Measurements from ENCODE around the gene GLYR1. TPM values are rescaled to one million over a fixed set of nuclear protein-coding genes. Genes with fewer than 3 reads are reported as not detected.
A peak's percentile ranks its signal among the peaks of the same experiment; 100 is the strongest.

GLYR1 gene
- total RNA-seq, 1 experiment from 2014 or later: 117 TPM

DNA sequence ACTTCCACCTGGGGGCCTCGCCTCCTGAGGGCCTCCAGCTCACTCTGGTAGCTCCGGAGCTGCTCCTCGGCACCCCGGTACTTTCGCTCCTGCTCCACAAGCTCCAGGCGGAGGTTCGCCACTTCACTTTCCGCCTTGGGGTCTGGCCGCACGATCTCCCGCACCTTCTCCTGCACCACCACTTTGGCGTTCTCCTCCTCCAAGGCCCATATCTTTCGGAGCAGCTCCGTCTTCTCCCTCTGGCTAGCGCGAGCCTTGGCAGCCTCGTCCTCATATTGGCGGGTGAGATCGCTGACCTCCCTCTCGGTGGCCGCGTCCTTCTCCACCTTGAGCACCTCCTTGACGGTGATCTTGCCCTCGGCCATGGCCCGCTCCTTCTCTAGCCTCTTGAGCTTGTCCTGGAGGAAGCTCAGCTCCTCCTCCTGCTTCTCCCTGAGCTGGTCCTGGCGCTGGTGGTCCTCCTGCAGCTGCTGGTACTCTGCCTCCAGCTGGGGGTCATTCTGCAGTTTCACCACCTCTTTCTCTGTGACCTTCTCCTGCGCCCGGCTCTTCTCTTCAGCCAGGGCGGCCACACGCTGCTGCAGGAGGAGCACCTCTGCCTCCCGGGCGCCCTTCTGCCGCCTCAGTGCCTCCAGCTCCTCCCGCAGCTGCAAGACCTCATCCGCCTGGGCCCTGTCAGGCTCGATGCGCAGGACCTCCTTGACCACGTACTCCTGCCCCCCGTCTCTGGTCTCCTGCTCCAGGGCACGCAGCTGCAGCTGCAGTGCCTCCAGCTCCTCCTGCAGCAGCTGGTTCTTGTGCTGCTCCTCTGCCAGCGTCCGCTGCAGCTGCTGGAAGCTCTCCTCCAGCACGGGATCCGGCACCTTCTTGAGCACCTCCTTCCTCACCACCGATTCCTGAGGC lies 38.1 kb upstream of the GLYR1 start:
- no peak for DNase-seq
- intact Hi-C loops (cut with micrococcal nuclease; ENCODE audit: unreplicated experiment): no loop called here
- Mint-ChIP-seq H3K27ac (ENCODE audit: unreplicated experiment) (peak overlapping the region; percentile 43), H3K36me3 (ENCODE audit: insufficient read depth, unreplicated experiment) (peaks cover 95% of the 10 kb centered on the region), H3K9me3 (ENCODE audit: unreplicated experiment) (no peaks in the 10 kb centered on the region), H3K27me3 (ENCODE audit: insufficient read depth, unreplicated experiment) (no peaks in the 10 kb centered on the region), H3K4me3 (ENCODE audit: unreplicated experiment) (peak overlapping the region; percentile 31), H3K4me1 (ENCODE audit: low read depth, unreplicated experiment) (no peaks in the 10 kb centered on the region)
- no peaks in the 10 kb centered on the region for H3K27me3 ChIP-seq (replicated peaks; ENCODE audit: control insufficient read depth, insufficient read depth, low read length)
- H3K4me1 ChIP-seq: no peaks in the 10 kb centered on the region
- ChIA-PET CTCF (interaction anchor here (0.9 kb wide), 1 partner anchor 50 kb away, joined by 3 read pairs; no protein-coding TSS in a partner anchor), POLR2A (no interaction called here)
- TF ChIP-seq, protein P1, sequence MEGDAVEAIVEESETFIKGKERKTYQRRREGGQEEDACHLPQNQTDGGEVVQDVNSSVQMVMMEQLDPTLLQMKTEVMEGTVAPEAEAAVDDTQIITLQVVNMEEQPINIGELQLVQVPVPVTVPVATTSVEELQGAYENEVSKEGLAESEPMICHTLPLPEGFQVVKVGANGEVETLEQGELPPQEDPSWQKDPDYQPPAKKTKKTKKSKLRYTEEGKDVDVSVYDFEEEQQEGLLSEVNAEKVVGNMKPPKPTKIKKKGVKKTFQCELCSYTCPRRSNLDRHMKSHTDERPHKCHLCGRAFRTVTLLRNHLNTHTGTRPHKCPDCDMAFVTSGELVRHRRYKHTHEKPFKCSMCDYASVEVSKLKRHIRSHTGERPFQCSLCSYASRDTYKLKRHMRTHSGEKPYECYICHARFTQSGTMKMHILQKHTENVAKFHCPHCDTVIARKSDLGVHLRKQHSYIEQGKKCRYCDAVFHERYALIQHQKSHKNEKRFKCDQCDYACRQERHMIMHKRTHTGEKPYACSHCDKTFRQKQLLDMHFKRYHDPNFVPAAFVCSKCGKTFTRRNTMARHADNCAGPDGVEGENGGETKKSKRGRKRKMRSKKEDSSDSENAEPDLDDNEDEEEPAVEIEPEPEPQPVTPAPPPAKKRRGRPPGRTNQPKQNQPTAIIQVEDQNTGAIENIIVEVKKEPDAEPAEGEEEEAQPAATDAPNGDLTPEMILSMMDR (IDR thresholded peaks at IDR 0.05; ENCODE audit: insufficient read depth in 1 of 2, low read depth in 1 of 2, low read length in 1 of 2, severe bottlenecking in 1 of 2, unreplicated experiment in 1 of 2): no peak
- no peaks in the 10 kb centered on the region; the same call in 1 of the 2 replicates for H3K36me3 ChIP-seq (ENCODE audit: control insufficient read depth, insufficient read depth, low read length)
- H3K4me3 ChIP-seq (ENCODE audit: low read depth, low read length): no peak overlapping the region
- no TSS peak for BruUV-seq (replicated peaks)
- no peaks in the 10 kb centered on the region for H3K9me3 ChIP-seq

DNA sequence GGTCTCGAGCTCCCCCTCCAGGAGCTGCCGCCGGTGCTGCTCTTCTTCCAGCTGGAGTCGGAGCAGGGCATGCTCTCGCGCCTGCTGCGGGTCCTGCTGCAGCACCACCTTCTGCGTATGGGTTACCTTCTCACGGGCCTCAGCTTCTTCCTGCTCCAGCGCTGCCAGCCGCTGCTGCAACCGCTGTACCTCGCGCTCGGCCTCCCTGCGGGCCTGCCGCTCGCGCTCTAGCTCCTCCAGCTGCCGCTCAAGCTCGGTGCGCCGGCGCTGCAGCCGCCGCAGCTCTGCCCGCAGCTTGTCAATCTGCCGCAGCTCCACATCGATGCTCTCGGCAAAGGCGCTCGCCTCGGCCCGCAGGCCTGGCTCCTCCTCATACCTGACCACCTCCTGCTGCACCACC lies 37.1 kb upstream of the GLYR1 start:
- intact Hi-C loops (cut with micrococcal nuclease; ENCODE audit: unreplicated experiment): no loop called here
- ChIA-PET CTCF (interaction anchor here (0.9 kb wide), 1 partner anchor 51 kb away, joined by 3 read pairs; no protein-coding TSS in a partner anchor), POLR2A (no interaction called here)
- TF ChIP-seq, protein P1 (IDR thresholded peaks at IDR 0.05; ENCODE audit: insufficient read depth in 1 of 2, low read depth in 1 of 2, low read length in 1 of 2, severe bottlenecking in 1 of 2, unreplicated experiment in 1 of 2): no peak
- H3K4me3 Mint-ChIP-seq (ENCODE audit: unreplicated experiment): peak overlapping the region; percentile 31
- H3K27me3 Mint-ChIP-seq (ENCODE audit: insufficient read depth, unreplicated experiment): no peaks in the 10 kb centered on the region
- no peak for DNase-seq
- H3K4me3 ChIP-seq (ENCODE audit: low read depth, low read length): no peak overlapping the region
- peak overlapping the region; percentile 43 for H3K27ac Mint-ChIP-seq (ENCODE audit: unreplicated experiment)
- no peaks in the 10 kb centered on the region for H3K9me3 Mint-ChIP-seq (ENCODE audit: unreplicated experiment)
- no peaks in the 10 kb centered on the region for H3K27me3 ChIP-seq (replicated peaks; ENCODE audit: control insufficient read depth, insufficient read depth, low read length)
- no peaks in the 10 kb centered on the region for H3K4me1 Mint-ChIP-seq (ENCODE audit: low read depth, unreplicated experiment)
- no TSS peak for BruUV-seq (replicated peaks)
- H3K9me3 ChIP-seq: no peaks in the 10 kb centered on the region
- no peaks in the 10 kb centered on the region for H3K4me1 ChIP-seq
- peaks cover 99% of the 10 kb centered on the region for H3K36me3 Mint-ChIP-seq (ENCODE audit: insufficient read depth, unreplicated experiment)
- no peaks in the 10 kb centered on the region; the same call in 1 of the 2 replicates for H3K36me3 ChIP-seq (ENCODE audit: control insufficient read depth, insufficient read depth, low read length)

DNA sequence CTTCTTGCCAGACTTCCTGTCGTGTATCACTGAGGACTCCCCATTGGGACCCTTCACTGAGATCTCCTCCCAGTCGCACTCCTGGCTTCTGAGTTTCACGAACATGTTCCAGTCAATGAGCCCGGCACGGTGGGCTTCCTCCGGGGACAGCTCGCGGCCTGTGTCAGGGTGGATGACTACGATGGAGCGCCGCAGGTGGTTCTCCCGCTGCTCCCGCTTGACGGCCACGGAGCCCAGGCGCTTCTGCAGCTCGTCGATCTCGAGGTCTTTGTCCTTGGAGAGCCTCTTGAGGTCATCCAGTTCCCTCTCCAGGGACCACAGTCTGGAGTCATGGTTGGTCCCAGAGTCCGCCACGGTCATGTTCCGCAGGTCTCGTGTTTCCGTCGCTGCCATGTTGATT lies 36.4 kb upstream of the GLYR1 start:
- Mint-ChIP-seq H3K27me3 (ENCODE audit: insufficient read depth, unreplicated experiment) (no peaks in the 10 kb centered on the region), H3K36me3 (ENCODE audit: insufficient read depth, unreplicated experiment) (peaks cover 99% of the 10 kb centered on the region), H3K27ac (ENCODE audit: unreplicated experiment) (peak overlapping the region; percentile 43), H3K4me1 (ENCODE audit: low read depth, unreplicated experiment) (no peaks in the 10 kb centered on the region), H3K4me3 (ENCODE audit: unreplicated experiment) (no peak overlapping the region), H3K9me3 (ENCODE audit: unreplicated experiment) (no peaks in the 10 kb centered on the region)
- intact Hi-C loops (cut with micrococcal nuclease; ENCODE audit: unreplicated experiment): no loop called here
- Histone ChIP-seq H3K4me1 (no peaks in the 10 kb centered on the region), H3K4me3 (ENCODE audit: low read depth, low read length) (no peak overlapping the region), H3K27me3 (replicated peaks; ENCODE audit: control insufficient read depth, insufficient read depth, low read length) (no peaks in the 10 kb centered on the region), H3K9me3 (no peaks in the 10 kb centered on the region), H3K36me3 (ENCODE audit: control insufficient read depth, insufficient read depth, low read length) (no peaks in the 10 kb centered on the region; the same call in 1 of the 2 replicates)
- POLR2A ChIA-PET: no interaction called here
- no TSS peak for BruUV-seq (replicated peaks)
- DNase-seq: no peak
- TF ChIP-seq, protein P1 (IDR thresholded peaks at IDR 0.05; ENCODE audit: insufficient read depth in 1 of 2, low read depth in 1 of 2, low read length in 1 of 2, severe bottlenecking in 1 of 2, unreplicated experiment in 1 of 2): no peak
- CTCF ChIA-PET: no interaction called here

Data from Caco-2 (cell line).